NCI-H1436 (cell line): Measurements from ENCODE around the gene TRIM46.
"Not testable (repeated sequence)": the region's sequence is repeated elsewhere in the genome, so short reads cannot be mapped to it uniquely, and the experiment has no call there.

Experiments used
- DNase-seq: peaks from one replicate; lab custom pipeline; 2025; lab: John Stamatoyannopoulos, UW

The TRIM46 gene

DNA sequence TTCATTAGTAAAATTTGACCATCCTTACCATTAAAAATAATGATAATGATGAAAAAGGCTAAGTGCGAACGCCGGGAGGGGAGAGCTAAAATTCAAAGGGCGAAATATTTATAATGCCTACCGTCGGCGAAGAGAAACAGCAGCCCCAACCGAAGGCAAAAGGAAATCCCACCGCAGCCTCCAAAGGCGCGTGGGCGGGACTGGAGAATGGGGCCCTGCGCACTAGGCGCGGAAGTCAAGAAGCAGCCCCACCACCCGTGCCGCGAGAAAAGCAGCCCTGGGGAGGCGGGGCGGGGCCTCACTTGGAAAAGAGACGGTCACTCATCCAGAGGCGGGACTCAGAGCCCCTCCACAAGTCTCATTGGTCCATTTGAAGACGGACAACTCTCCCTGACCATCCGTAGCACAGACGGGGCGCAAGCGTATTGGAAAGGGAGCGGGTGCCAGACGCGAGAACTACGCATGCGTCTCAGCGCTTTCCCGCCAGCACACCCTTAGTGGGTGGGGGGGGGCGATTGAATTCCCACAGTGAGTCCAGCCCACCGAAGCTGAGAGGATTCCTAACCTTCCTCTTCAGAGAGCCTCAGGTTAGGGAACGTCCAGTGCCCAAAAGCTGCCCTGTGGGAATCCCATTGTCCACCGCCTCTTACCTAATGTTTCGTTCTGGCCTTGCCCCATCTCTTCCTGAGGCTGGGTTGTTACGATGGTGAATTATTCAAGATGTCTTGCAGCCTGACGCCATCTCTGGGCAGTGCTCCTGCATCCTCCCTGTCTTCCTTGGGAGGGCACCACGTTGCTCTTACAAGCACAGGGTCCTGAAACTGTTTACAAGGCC is 53.8 kb downstream of the TRIM46 start:
- peak; percentile 99 for DNase-seq

DNA sequence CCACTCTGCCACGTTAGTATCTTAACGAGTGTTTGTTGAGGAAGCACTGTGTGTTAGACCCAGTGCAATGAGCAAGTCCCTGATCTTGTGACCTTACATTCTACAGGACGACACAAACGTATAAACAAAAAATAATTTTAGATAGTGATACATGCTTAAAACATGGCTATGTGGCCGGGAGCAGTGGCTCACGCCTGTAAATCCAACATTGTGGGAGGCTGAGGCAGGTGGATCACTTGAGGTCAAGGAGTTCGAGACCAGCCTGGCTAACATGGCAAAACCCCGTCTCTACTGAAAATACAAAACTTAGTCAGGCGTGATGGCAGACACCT is 54.4 kb downstream of the TRIM46 start:
- DNase-seq: no peak

DNA sequence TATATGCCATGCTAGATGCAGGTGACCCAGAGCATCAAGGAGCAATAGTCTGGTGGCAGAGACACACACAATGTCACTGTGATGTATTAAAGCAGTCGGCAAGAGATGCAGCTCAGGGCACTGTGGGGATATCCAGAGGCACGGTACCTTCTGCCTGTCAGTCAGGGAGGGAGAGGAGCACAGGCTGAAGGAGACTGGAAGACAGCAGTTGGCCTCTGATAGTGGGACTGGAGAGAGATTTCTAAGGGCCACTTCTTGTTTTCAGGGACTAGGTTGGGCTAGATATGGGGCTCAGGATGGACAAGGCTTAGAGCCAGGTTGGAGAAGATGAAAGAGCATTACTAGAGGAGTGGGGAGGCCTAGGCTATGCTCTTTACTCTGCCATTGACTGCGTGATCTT is 57.7 kb downstream of the TRIM46 start:
- not testable (repeated sequence) for DNase-seq

DNA sequence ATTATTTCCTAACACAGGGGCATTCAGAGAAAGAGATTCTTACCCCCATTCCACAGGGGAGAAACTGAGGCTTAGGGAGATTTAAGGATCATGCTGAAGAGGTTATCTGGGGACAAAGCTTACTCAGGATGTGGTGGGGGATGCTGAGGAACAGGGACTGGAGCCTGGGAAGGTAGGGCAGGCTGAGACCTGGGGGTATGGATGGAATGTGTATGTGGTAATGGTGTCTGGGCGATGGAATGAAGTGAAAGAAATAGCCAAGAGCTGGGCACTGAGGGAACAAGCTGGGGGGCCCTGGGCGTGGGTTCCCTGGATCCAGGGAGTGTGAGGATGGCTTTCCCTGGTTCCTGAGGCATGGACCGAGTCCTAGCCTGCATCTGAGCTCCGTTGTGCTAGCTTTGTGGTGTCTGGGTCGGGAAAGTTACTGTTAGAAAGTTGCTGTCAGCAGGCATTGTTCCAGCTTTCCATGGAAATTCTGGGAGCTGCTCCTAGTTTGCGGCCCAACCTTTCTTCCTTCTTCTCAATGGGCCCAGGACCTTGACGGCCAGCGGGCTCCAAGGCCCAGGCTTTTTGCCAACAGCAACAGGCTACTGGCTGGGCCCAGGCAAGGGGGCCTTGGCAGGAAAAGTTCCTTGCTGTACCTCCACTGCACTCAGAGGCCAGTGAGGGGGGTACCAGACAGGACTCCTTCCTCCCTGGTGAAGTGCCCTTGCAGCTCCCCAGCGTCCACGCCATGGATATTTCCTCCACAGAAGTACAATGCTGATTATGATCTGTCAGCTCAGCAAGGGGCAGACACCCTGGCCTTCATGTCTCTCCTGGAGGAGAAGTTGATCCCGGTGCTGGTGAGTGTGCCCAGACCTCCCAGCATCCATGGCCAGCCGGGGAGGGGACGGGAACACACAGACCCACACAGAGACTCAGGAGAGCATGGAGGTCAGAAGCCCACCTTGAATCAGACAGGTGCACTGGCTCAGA is 58.6 kb downstream of the TRIM46 start:
- not testable (repeated sequence) for DNase-seq

DNA sequence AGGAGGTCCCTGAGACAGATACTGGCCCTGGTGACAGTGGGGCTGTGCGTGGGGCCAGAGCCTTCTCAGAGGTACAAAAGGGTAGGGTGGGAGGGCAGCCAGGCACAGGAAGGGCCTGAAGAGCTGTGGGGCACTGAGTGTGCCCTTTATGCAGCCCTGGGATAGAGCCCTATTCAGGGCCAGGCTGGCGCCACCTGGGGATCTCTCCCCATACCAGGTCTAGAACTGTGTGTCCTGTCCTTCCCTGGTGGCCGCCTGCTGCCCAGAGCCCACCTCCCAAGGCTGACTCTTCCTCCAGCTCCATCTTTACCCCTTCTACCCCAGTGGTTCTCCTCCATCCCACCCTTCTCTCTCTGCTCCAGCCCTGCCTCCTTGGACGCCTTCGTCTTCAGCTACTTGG is 59.9 kb downstream of the TRIM46 start:
- not testable (repeated sequence) for DNase-seq
